Endothelial cell of umbilical vein (primary cell): ENCODE measurements around the gene ADGRD1.

ENCODE experiments used
- EZH2 ChIP-seq: IDR thresholded peaks from 2 replicates; pipeline ENCODE4 v1.6.1; 2012; ENCODE audit warnings: borderline replicate concordance, low read depth, mild to moderate bottlenecking, moderate library complexity, low read length, inconsistent platforms; ENCODE audit not compliant: severe bottlenecking
- MAX ChIP-seq: IDR thresholded peaks from 2 replicates; pipeline ENCODE4 v1.6.1; 2011; ENCODE audit not compliant: insufficient read depth, insufficient read length
- MYC ChIP-seq: IDR thresholded peaks from one replicate; pipeline ENCODE4 v1.6.1; 2011; ENCODE audit warnings: mild to moderate bottlenecking, low read depth, low read length
- POLR2A ChIP-seq: IDR thresholded peaks from 2 replicates; pipeline ENCODE4 v1.6.1; 2012; ENCODE audit warnings: low read depth, mild to moderate bottlenecking, control low read depth, low read length
- POLR2AphosphoS5 ChIP-seq: IDR thresholded peaks from 2 replicates; pipeline ENCODE4 v1.6.1; 2012; ENCODE audit warnings: low read depth, mild to moderate bottlenecking, control low read depth, low read length, moderate library complexity; ENCODE audit not compliant: insufficient read depth
- TF ChIP-seq, protein P1 (sequence below), 2 donors: IDR thresholded peaks; 1 replicate in 1 of 2; 2 replicates in 1 of 2; pipeline ENCODE4 v1.5.1; 2011; ENCODE audit warnings: low read length in 2 of 2, mild to moderate bottlenecking in 2 of 2, moderate library complexity in 2 of 2, control low read depth in 1 of 2, inconsistent platforms in 1 of 2, low read depth in 1 of 2; ENCODE audit not compliant: insufficient read depth in 1 of 2; ENCODE audit errors: extremely low read depth in 1 of 2

DNA sequence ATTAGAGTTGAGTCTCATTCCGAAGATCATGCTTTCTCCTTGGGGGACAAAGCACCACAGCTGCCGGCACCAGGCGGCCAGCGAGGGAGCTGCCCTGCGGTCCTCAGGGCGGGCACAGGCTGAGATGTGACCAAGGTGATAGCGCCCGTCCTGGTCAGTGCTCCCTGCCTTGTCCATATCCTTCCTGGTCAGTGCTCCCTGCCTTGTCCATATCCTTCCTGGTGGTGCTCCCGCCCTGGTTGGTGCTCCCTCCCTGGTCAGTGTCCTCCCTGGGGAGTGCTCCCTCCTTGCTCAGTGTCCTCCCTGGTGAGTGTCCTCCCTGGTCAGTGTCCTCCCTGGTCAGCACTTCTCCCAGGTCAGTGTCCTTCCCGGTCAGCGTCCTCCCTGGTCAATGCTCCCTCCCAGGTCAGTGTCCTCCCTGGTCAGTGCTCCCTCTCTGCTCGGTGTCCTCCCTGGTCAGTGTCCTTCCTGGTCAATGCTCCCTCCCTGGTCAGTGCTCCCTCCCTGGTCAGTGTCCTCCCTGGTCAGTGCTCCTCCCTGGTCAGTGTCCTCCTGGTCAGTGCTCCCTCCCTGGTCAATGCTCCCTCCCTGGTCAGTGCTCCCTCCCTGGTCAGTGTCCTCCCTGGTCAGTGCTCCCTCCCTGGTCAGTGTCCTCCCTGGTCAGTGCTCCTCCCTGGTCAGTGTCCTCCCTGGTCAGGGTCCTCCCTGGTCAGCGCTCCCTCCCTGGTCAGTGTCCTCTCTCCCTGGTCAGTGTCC lies 92.2 kb downstream of the ADGRD1 start:
- TF ChIP-seq POLR2AphosphoS5 = no peak
- TF ChIP-seq, protein P1, sequence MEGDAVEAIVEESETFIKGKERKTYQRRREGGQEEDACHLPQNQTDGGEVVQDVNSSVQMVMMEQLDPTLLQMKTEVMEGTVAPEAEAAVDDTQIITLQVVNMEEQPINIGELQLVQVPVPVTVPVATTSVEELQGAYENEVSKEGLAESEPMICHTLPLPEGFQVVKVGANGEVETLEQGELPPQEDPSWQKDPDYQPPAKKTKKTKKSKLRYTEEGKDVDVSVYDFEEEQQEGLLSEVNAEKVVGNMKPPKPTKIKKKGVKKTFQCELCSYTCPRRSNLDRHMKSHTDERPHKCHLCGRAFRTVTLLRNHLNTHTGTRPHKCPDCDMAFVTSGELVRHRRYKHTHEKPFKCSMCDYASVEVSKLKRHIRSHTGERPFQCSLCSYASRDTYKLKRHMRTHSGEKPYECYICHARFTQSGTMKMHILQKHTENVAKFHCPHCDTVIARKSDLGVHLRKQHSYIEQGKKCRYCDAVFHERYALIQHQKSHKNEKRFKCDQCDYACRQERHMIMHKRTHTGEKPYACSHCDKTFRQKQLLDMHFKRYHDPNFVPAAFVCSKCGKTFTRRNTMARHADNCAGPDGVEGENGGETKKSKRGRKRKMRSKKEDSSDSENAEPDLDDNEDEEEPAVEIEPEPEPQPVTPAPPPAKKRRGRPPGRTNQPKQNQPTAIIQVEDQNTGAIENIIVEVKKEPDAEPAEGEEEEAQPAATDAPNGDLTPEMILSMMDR (IDR thresholded peaks at IDR 0.05; ENCODE audit: extremely low read depth in 1 of 2, insufficient read depth in 1 of 2, low read depth in 1 of 2, low read length in 2 of 2) = no peak
- TF ChIP-seq MAX = no peak
- no peak for TF ChIP-seq POLR2A
- no peak for TF ChIP-seq MYC
- no peak for TF ChIP-seq EZH2
